GM12878 (cell line): ENCODE data around the gene COL1A1. TPM values are rescaled to one million over a fixed set of nuclear protein-coding genes. Genes with fewer than 3 reads are reported as not detected.
A peak's percentile ranks its signal among the peaks of the same experiment; 100 is the strongest.

Experiments used
- ATF7 ChIP-seq: fragments of 450-650 bp; IDR thresholded peaks from 2 replicates; pipeline ENCODE4 v1.6.1; 2016; ENCODE audit warnings: low read depth, mild to moderate bottlenecking
- CEBPB ChIP-seq, 2 experiments: fragments of 150-350 bp in 1 of 2; IDR thresholded peaks; 2 replicates each; pipeline ENCODE4 v1.6.1; 2012 to 2014; ENCODE audit warnings: low read depth in 2 of 2, low read length in 2 of 2, borderline replicate concordance in 1 of 2, inconsistent platforms in 1 of 2
- EGR1 ChIP-seq, 2 experiments: IDR thresholded peaks; 1 replicate in 1 of 2; 2 replicates in 1 of 2; pipeline ENCODE4 v1.6.1; 2011 to 2012; ENCODE audit warnings: low read depth in 2 of 2, low read length in 2 of 2, borderline replicate concordance in 1 of 2, mild to moderate bottlenecking in 1 of 2, moderate library complexity in 1 of 2
- EZH2 ChIP-seq: IDR thresholded peaks from 2 replicates; pipeline ENCODE4 v1.6.1; 2012; ENCODE audit warnings: low read depth, mild to moderate bottlenecking, control low read depth, inconsistent platforms, low read length, borderline replicate concordance; ENCODE audit not compliant: control insufficient read depth
- GABPA ChIP-seq: IDR thresholded peaks from 2 replicates; pipeline ENCODE4 v1.6.1; 2014; ENCODE audit warnings: antibody characterized with exemption, low read depth, mild to moderate bottlenecking, inconsistent platforms
- HCFC1 ChIP-seq: fragments of 150-350 bp; IDR thresholded peaks from 2 replicates; pipeline ENCODE4 v1.6.1; 2014; ENCODE audit warnings: low read length
- MTA3 ChIP-seq: IDR thresholded peaks from 2 replicates; pipeline ENCODE4 v1.6.1; 2012; ENCODE audit warnings: low read length, inconsistent platforms, borderline replicate concordance
- PAX5 ChIP-seq: IDR thresholded peaks from 2 replicates; pipeline ENCODE4 v1.6.1; 2011; ENCODE audit warnings: low read depth, low read length, borderline replicate concordance
- POLR2AphosphoS2 ChIP-seq: IDR thresholded peaks from 2 replicates; pipeline ENCODE4 v1.6.1; 2011; ENCODE audit warnings: low read depth, mild to moderate bottlenecking, low read length, improper control_type of control experiment, moderate library complexity
- RB1 ChIP-seq: fragments of 450-650 bp; formaldehyde crosslinking; IDR thresholded peaks from 2 replicates; pipeline ENCODE4 v1.6.1; 2017; ENCODE audit warnings: mild to moderate bottlenecking, borderline replicate concordance
- RUNX3 ChIP-seq: IDR thresholded peaks from 2 replicates; pipeline ENCODE4 v1.6.1; 2012; ENCODE audit warnings: low read length, inconsistent platforms
- SMAD1 ChIP-seq: fragments of 450-650 bp; IDR thresholded peaks from 2 replicates; pipeline ENCODE4 v1.6.1; 2018; ENCODE audit warnings: mild to moderate bottlenecking, low read depth; ENCODE audit not compliant: partially characterized antibody
- STAT3 ChIP-seq: IDR thresholded peaks from 2 replicates; pipeline ENCODE4 v1.6.1; 2011; ENCODE audit warnings: low read depth, low read length, improper control_type of control experiment
- SUPT20H ChIP-seq: IDR thresholded peaks from 2 replicates; pipeline ENCODE4 v1.6.1; 2011; ENCODE audit warnings: low read depth, mild to moderate bottlenecking, low read length, moderate library complexity, borderline replicate concordance; ENCODE audit not compliant: control insufficient read depth
- TBL1XR1 ChIP-seq: IDR thresholded peaks from 2 replicates; pipeline ENCODE4 v1.6.1; 2012; ENCODE audit warnings: low read depth, low read length, improper control_type of control experiment
- TCF12 ChIP-seq: IDR thresholded peaks from 2 replicates; pipeline ENCODE4 v1.6.1; 2011; ENCODE audit warnings: low read depth, mild to moderate bottlenecking, low read length
- WRNIP1 ChIP-seq: IDR thresholded peaks from 2 replicates; pipeline ENCODE4 v1.6.1; 2011; ENCODE audit warnings: low read depth, low read length, improper control_type of control experiment, borderline replicate concordance
- ZNF207 ChIP-seq: fragments of 450-650 bp; IDR thresholded peaks from 2 replicates; pipeline ENCODE4 v1.6.1; 2014; ENCODE audit warnings: antibody characterized with exemption, mild to moderate bottlenecking, borderline replicate concordance
- ZNF274 ChIP-seq: IDR thresholded peaks from one replicate; pipeline ENCODE4 v1.8.0; 2011; ENCODE audit not compliant: insufficient read length, insufficient read depth
- ZNF384 ChIP-seq: IDR thresholded peaks from 2 replicates; pipeline ENCODE4 v1.6.1; 2012; ENCODE audit warnings: low read depth, mild to moderate bottlenecking, low read length, improper control_type of control experiment, borderline replicate concordance
- polyA plus RNA-seq, 11 experiments: library from polyadenylated mRNA; depleted of rRNA in 4 of 11; unstranded in 6 of 11; stranded (reverse) in 5 of 11; fragments of >200 nt; fragmentation: Nextera tagmentation in 4 of 11; fragmentation: Illumina TruSeq in 1 of 11; extraction: Ambion mirVana in 4 of 11; extraction: Trizol in 1 of 11; gene quantifications; 1 replicate in 1 of 11; 2 replicates in 10 of 11; pipeline versions ENCODE4 v1.2.1 to v1.2.3, GENCODE V29; 2011 to 2016; ENCODE audit warnings: inconsistent platforms in 2 of 11, missing spikeins in 2 of 11, low read depth in 1 of 11
- total RNA-seq, 4 experiments: library from RNA; depleted of rRNA in 3 of 4; stranded (reverse); fragments of >200 nt in 3 of 4; fragmentation: Illumina TruSeq in 1 of 4; extraction: Trizol in 1 of 4; gene quantifications; 2 replicates each; pipeline versions ENCODE4 v1.2.1 to v1.2.3, GENCODE V29; 2013 to 2021
- TF ChIP-seq, protein P1 (sequence below): fragments of 450-650 bp; IDR thresholded peaks from 2 replicates; pipeline ENCODE4 v1.6.1; 2017; ENCODE audit warnings: mild to moderate bottlenecking, low read depth, inconsistent platforms; ENCODE audit not compliant: poor library complexity, severe bottlenecking
- TF ChIP-seq, protein P2 (sequence below): fragments of 450-650 bp; formaldehyde crosslinking; IDR thresholded peaks from 2 replicates; pipeline ENCODE4 v1.5.0; 2022; ENCODE audit warnings: mild to moderate bottlenecking, missing genetic modification characterization
- TF ChIP-seq, protein P3 (sequence below): IDR thresholded peaks from 2 replicates; pipeline ENCODE4 v1.6.1; 2011; ENCODE audit warnings: mild to moderate bottlenecking, low read depth, low read length, moderate library complexity; ENCODE audit not compliant: insufficient replicate concordance

Gene COL1A1
- total and polyA plus RNA-seq, 10 of the 15 experiments (the other 5 are each of a cell fraction or from before 2014, with no cell fraction given): 0.18 to 7.7 (median 2.3) TPM

DNA sequence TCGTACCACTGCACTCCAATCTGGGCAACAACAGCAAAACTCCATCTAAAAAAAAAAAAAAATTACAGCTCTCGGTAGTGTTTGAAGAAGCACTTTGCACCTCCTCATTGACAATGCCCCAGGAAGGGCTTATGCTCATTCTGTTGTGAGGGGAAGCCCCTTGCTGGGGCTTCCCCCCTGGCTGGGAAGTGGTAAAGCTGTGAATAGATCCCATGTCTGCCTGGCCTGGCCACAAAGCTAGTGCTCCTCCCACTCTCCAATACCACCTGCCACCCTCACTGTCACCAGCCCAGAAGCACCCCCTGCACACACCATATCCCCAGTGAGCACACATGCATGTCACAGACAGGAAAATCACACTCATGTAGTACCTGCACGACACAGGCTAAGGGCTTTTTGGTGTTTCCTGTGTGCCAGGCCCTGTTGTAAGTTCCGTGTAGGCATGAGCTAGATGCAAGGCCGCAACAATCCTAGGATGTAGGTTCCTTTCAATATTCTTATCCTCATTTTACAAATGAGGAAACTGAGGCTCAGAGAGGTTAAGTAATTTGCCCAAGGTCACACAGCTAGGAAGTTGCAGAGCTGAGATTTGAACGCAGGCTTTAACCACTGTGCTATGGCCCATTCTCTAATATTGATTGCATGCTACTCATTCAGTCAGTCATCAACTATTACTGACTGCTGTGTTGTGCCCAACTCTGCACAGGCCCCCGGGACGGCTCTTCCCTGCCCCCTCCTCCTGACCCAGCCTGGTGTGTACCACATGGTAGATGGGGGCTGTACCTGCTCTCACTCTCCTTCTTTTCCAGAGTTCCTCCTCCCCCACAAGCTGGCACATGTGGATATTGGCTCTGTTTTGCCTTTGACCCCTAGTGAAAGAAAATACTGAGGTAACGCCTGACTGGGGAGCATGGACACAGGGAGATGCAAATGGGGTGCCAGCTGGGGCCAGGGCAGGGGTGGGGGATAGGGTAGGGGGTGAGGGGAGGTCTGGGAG lies 11.9 kb upstream of the COL1A1 start (continued):
- TF ChIP-seq SMAD1 (no peak), ZNF274 (no peak), PAX5 (peak; percentile 22; the same call in 1 of the 2 replicates), ZNF207 (no peak), GABPA (no peak), POLR2AphosphoS2 (no peak), RUNX3 (peak; percentile 53), TCF12 (peak; percentile 75; the same call in 1 of the 2 replicates), HCFC1 (no peak), SUPT20H (no peak), MTA3 (no peak), WRNIP1 (no peak), ATF7 (peak; percentile 66), EZH2 (no peak), CEBPB (IDR thresholded peaks at IDR 0.05; ENCODE audit: borderline replicate concordance in 1 of 2, low read depth in 2 of 2, low read length in 2 of 2) (no peak), TBL1XR1 (no peak), ZNF384 (peak; percentile 28; the same call in 1 of the 2 replicates), STAT3 (no peak), RB1 (no peak), EGR1 (IDR thresholded peaks at IDR 0.05; ENCODE audit: borderline replicate concordance in 1 of 2, low read depth in 2 of 2, low read length in 2 of 2) (no peak)
- TF ChIP-seq, protein P1, sequence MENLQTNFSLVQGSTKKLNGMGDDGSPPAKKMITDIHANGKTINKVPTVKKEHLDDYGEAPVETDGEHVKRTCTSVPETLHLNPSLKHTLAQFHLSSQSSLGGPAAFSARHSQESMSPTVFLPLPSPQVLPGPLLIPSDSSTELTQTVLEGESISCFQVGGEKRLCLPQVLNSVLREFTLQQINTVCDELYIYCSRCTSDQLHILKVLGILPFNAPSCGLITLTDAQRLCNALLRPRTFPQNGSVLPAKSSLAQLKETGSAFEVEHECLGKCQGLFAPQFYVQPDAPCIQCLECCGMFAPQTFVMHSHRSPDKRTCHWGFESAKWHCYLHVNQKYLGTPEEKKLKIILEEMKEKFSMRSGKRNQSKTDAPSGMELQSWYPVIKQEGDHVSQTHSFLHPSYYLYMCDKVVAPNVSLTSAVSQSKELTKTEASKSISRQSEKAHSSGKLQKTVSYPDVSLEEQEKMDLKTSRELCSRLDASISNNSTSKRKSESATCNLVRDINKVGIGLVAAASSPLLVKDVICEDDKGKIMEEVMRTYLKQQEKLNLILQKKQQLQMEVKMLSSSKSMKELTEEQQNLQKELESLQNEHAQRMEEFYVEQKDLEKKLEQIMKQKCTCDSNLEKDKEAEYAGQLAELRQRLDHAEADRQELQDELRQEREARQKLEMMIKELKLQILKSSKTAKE: peak; percentile 78
- TF ChIP-seq, protein P2, sequence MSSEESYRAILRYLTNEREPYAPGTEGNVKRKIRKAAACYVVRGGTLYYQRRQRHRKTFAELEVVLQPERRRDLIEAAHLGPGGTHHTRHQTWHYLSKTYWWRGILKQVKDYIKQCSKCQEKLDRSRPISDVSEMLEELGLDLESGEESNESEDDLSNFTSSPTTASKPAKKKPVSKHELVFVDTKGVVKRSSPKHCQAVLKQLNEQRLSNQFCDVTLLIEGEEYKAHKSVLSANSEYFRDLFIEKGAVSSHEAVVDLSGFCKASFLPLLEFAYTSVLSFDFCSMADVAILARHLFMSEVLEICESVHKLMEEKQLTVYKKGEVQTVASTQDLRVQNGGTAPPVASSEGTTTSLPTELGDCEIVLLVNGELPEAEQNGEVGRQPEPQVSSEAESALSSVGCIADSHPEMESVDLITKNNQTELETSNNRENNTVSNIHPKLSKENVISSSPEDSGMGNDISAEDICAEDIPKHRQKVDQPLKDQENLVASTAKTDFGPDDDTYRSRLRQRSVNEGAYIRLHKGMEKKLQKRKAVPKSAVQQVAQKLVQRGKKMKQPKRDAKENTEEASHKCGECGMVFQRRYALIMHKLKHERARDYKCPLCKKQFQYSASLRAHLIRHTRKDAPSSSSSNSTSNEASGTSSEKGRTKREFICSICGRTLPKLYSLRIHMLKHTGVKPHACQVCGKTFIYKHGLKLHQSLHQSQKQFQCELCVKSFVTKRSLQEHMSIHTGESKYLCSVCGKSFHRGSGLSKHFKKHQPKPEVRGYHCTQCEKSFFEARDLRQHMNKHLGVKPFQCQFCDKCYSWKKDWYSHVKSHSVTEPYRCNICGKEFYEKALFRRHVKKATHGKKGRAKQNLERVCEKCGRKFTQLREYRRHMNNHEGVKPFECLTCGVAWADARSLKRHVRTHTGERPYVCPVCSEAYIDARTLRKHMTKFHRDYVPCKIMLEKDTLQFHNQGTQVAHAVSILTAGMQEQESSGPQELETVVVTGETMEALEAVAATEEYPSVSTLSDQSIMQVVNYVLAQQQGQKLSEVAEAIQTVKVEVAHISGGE (CRISPR knock-in tag): no peak
- TF ChIP-seq, protein P3, sequence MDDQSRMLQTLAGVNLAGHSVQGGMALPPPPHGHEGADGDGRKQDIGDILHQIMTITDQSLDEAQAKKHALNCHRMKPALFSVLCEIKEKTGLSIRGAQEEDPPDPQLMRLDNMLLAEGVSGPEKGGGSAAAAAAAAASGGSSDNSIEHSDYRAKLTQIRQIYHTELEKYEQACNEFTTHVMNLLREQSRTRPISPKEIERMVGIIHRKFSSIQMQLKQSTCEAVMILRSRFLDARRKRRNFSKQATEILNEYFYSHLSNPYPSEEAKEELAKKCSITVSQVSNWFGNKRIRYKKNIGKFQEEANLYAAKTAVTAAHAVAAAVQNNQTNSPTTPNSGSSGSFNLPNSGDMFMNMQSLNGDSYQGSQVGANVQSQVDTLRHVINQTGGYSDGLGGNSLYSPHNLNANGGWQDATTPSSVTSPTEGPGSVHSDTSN: no peak
